Mucosa of descending colon (tissue), 3 donors: ENCODE measurements around the gene PHYHD1. TPM values are rescaled to one million over a fixed set of nuclear protein-coding genes. Genes with fewer than 3 reads are reported as not detected.

Experiments used
- ATAC-seq: fragments of 200-7000 bp; cut with Tn5 transposase; one replicate; pipeline ENCODE4 v1.9.1; 2020; ENCODE audit warnings: mild to moderate bottlenecking, moderate library complexity
- DNase-seq, 3 donors: peaks; one replicate each; pipeline ENCODE4 v3.0.0-alpha.2; 2020
- H3K36me3 ChIP-seq: fragments of 200-600 bp; one replicate; pipeline ENCODE4 v1.8.0; 2021; ENCODE audit warnings: low read depth, mild to moderate bottlenecking
- H3K4me1 ChIP-seq: fragments of 200-600 bp; one replicate; pipeline ENCODE4 v1.8.0; 2021; ENCODE audit warnings: low read depth, mild to moderate bottlenecking
- H3K4me3 ChIP-seq: fragments of 200-600 bp; one replicate; pipeline ENCODE4 v1.8.0; 2021; ENCODE audit warnings: mild to moderate bottlenecking
- H3K9me3 ChIP-seq: fragments of 200-600 bp; one replicate; pipeline ENCODE4 v1.8.0; 2021; ENCODE audit warnings: mild to moderate bottlenecking
- intact Hi-C, 2 donors: fragments of 100-400 bp; cut with DNase I in 1 of 2; cut with micrococcal nuclease in 1 of 2; formaldehyde crosslinking; loops; one replicate each; pipeline versions ENCODE4 v1.11.0 to v1.11.1; 2022; cut with DNase I, micrococcal nuclease
- total RNA-seq, 3 donors: library from RNA; stranded (reverse); fragmentation: NEBNext Ultra II Directional in 2 of 3; extraction: Animal tissue kit (Norgen Biotek cat#: 25700) in 2 of 3; gene quantifications; one replicate each; pipeline versions ENCODE4 v1.2.1 to v1.2.4, GENCODE V29; 2021 to 2023
- TF ChIP-seq, protein P1 (sequence below): fragments of 200-600 bp; IDR thresholded peaks from one replicate; pipeline ENCODE4 v1.8.0; 2022; ENCODE audit warnings: antibody characterized with exemption, mild to moderate bottlenecking
- donor health status: DM: no; HTN: no; CAD: no; lungs with moderate emphysema.
- donor health status: DM: no; HTN: no; CAD: no.
- donor health status: DM: no; HTN: yes; CAD: no.

Gene PHYHD1
- total RNA-seq, 3 donors from 2014 or later, result 2.2 to 19.0 (median 5.2) TPM

DNA sequence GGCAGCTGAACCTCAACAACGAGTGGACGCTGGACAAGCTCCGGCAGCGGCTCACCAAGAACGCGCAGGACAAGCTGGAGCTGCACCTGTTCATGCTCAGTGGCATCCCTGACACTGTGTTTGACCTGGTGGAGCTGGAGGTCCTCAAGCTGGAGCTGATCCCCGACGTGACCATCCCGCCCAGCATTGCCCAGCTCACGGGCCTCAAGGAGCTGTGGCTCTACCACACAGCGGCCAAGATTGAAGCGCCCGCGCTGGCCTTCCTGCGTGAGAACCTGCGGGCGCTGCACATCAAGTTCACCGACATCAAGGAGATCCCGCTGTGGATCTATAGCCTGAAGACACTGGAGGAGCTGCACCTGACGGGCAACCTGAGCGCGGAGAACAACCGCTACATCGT is 12.4 kb upstream of the PHYHD1 start:
- TF ChIP-seq, protein P1, sequence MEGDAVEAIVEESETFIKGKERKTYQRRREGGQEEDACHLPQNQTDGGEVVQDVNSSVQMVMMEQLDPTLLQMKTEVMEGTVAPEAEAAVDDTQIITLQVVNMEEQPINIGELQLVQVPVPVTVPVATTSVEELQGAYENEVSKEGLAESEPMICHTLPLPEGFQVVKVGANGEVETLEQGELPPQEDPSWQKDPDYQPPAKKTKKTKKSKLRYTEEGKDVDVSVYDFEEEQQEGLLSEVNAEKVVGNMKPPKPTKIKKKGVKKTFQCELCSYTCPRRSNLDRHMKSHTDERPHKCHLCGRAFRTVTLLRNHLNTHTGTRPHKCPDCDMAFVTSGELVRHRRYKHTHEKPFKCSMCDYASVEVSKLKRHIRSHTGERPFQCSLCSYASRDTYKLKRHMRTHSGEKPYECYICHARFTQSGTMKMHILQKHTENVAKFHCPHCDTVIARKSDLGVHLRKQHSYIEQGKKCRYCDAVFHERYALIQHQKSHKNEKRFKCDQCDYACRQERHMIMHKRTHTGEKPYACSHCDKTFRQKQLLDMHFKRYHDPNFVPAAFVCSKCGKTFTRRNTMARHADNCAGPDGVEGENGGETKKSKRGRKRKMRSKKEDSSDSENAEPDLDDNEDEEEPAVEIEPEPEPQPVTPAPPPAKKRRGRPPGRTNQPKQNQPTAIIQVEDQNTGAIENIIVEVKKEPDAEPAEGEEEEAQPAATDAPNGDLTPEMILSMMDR, result no peak
- DNase-seq, result no peak
- Histone ChIP-seq H3K4me3 (no peak overlapping the region), H3K4me1 (peaks cover 3% of the 10 kb centered on the region), H3K36me3 (peaks cover 7% of the 10 kb centered on the region), H3K9me3 (no peaks in the 10 kb centered on the region)
- no peak for ATAC-seq
- intact Hi-C loops, result no loop called here

DNA sequence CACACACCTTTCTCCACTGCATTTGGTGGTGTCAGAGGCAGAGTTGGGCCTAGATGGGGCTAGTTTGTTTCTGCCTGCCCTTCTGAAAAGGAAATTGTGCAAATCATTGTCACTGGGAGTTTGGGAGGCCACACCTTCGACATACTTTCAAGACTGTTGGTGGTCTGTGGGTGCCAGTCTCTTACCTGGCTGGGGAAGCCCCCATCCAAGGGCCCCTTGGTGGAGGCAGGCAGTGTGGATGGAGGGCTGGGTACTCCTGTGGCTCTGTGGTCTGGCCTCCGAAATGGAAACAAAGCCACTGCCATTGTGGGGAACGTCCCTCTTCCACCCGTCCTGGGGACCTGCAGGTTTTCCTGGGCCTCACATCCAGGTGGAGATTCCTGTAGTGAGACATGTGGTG is 10.9 kb upstream of the PHYHD1 start:
- DNase-seq, result no peak
- TF ChIP-seq, protein P1, result no peak
- Histone ChIP-seq H3K36me3 (peaks cover 7% of the 10 kb centered on the region), H3K4me3 (no peak overlapping the region), H3K4me1 (peaks cover 6% of the 10 kb centered on the region), H3K9me3 (no peaks in the 10 kb centered on the region)
- ATAC-seq, result no peak
- intact Hi-C loops, result no loop called here

DNA sequence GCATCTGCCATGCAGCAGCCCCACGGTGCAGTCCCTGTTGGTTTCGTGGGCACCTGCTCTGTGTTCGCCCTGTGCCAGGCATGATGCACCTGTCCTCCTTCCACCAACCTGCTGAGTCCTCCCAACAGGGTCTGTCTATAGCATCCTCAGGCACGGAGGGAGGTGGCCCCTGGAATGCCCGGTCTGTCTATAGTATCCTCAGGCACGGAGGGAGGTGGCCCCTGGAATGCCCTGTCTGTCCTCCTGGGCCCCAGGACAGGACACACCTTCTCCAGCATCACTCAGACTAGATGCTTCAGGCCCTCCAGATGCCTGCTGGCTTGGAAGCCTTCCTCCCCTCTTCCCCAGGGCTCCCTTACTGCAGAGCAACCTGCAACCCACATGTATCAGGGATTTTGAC is 9.9 kb upstream of the PHYHD1 start:
- intact Hi-C loops, result no loop called here
- Histone ChIP-seq H3K4me1 (peaks cover 6% of the 10 kb centered on the region), H3K4me3 (no peak overlapping the region), H3K9me3 (no peaks in the 10 kb centered on the region), H3K36me3 (peaks cover 7% of the 10 kb centered on the region)
- DNase-seq, result no peak
- no peak for ATAC-seq
- TF ChIP-seq, protein P1, result no peak

DNA sequence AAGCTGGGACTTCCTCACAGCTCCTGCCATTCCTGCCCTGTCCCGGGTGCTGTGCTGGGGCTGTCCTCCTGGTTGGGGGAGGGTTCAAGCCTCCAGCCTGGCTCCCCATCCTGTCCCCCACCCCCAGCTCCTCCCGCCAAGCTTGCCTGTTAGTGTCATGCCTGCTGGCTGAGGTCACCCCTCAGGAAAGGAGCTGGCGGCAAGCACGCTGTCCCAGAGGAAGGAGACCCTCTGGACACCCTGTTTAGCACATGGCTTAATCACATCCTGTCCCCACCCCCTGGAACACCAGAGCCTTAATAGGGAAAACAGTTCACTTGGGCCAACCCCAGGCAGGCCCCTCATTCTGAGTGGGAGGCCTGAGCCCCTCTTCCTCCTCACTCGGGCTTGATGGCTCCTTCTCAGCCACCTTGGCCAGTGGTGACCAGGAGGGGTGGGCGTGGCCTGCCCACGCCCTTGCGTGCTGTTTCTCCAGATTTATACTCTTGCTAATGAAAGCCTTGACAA is 9.2 kb upstream of the PHYHD1 start:
- Histone ChIP-seq H3K9me3 (no peaks in the 10 kb centered on the region), H3K36me3 (peaks cover 7% of the 10 kb centered on the region), H3K4me1 (peaks cover 12% of the 10 kb centered on the region), H3K4me3 (no peak overlapping the region)
- TF ChIP-seq, protein P1, result no peak
- intact Hi-C loops, result no loop called here
- peak in 2 of 3 donors; percentile 19 to 39 for DNase-seq
- peak; percentile 27 for ATAC-seq

DNA sequence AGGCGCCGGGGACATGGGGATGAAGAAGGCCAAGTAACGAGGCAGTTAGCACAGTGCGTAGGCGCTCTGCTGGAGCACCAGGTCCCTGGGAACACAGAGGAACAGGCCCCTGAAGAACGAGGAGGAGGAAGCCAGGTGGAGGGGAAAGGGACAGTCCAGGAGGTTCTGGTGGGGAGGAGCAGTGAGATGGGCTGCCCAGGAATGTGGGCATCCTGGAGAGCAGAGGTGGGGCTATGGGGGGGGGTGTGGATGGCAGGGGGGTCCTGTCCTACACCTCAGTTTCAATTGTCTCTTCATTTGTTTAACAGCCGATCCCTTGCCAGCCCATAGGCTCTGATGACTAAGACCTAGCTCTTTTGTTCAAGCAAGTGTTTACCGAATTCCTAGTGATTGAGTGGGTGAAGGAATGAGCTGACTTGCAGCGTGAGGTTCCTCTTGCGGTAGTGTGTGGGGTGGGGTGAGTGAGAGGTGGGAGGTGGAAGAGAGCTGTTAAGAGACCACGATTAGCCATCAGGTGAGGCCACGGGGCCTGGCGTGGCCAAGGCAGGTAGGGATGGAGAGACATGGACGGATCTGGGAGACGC is 8.4 kb upstream of the PHYHD1 start:
- Histone ChIP-seq H3K4me3 (no peak overlapping the region), H3K4me1 (peaks cover 14% of the 10 kb centered on the region), H3K36me3 (peaks cover 7% of the 10 kb centered on the region), H3K9me3 (no peaks in the 10 kb centered on the region)
- DNase-seq (no peak), ATAC-seq (no peak)
- TF ChIP-seq, protein P1, result no peak
- intact Hi-C loops, result no loop called here
